Astrocyte (in vitro differentiated cells and primary cell): Measurements from ENCODE around the gene HSPB7.

ENCODE experiments used
- EZH2 ChIP-seq: IDR thresholded peaks from 2 replicates; pipeline ENCODE4 v1.6.1; 2012; ENCODE audit warnings: mild to moderate bottlenecking, low read length, inconsistent platforms; ENCODE audit not compliant: insufficient read depth
- TF ChIP-seq, protein P1 (sequence below): IDR thresholded peaks from 2 replicates; pipeline ENCODE4 v1.5.1; 2011; ENCODE audit warnings: low read depth, mild to moderate bottlenecking, inconsistent platforms, low read length, moderate library complexity; ENCODE audit not compliant: insufficient read depth

GRCh38 chr1:15975358-15975804 lies 42.5 kb downstream of the HSPB7 start:
- TF ChIP-seq, protein P1, sequence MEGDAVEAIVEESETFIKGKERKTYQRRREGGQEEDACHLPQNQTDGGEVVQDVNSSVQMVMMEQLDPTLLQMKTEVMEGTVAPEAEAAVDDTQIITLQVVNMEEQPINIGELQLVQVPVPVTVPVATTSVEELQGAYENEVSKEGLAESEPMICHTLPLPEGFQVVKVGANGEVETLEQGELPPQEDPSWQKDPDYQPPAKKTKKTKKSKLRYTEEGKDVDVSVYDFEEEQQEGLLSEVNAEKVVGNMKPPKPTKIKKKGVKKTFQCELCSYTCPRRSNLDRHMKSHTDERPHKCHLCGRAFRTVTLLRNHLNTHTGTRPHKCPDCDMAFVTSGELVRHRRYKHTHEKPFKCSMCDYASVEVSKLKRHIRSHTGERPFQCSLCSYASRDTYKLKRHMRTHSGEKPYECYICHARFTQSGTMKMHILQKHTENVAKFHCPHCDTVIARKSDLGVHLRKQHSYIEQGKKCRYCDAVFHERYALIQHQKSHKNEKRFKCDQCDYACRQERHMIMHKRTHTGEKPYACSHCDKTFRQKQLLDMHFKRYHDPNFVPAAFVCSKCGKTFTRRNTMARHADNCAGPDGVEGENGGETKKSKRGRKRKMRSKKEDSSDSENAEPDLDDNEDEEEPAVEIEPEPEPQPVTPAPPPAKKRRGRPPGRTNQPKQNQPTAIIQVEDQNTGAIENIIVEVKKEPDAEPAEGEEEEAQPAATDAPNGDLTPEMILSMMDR, result no peak
- TF ChIP-seq EZH2, result no peak
